Mesenchymal stem cell (in vitro differentiated cells and primary cell): ENCODE measurements around the gene PAX3.

Source experiments
- DNase-seq: peaks from one replicate; pipeline ENCODE4 v3.0.0-alpha.2; 2013
- H2AFZ ChIP-seq: one replicate; pipeline ENCODE4 v1.6.1; 2013; ENCODE audit warnings: low read depth, mild to moderate bottlenecking, control low read depth, inconsistent platforms, low read length, moderate library complexity
- H2AK5ac ChIP-seq: 2 replicates; pipeline ENCODE4 v1.6.1; 2013; ENCODE audit warnings: low read length, moderate library complexity, mild to moderate bottlenecking, inconsistent platforms; ENCODE audit not compliant: severe bottlenecking
- H2BK120ac ChIP-seq: one replicate; pipeline ENCODE4 v1.6.1; 2013; ENCODE audit warnings: low read depth, mild to moderate bottlenecking, inconsistent platforms, low read length, moderate library complexity
- H2BK12ac ChIP-seq, 2 experiments: one replicate each; pipeline ENCODE4 v1.6.1; 2013; ENCODE audit warnings: inconsistent platforms in 2 of 2, low read length in 2 of 2, mild to moderate bottlenecking in 2 of 2, moderate library complexity in 2 of 2, control low read depth in 1 of 2
- H2BK15ac ChIP-seq: one replicate; pipeline ENCODE4 v1.6.1; 2013; ENCODE audit warnings: mild to moderate bottlenecking, low read depth, inconsistent platforms; ENCODE audit not compliant: poor library complexity, severe bottlenecking
- H2BK5ac ChIP-seq: 2 replicates; pipeline ENCODE4 v1.6.1; 2013; ENCODE audit warnings: low read depth, mild to moderate bottlenecking, low read length, control low read depth, inconsistent platforms; ENCODE audit not compliant: poor library complexity, severe bottlenecking
- H3K14ac ChIP-seq, 2 experiments: one replicate each; pipeline ENCODE4 v1.6.1; 2013; ENCODE audit warnings: inconsistent platforms in 2 of 2, low read length in 2 of 2, control low read depth in 1 of 2, mild to moderate bottlenecking in 1 of 2, moderate library complexity in 1 of 2
- H3K18ac ChIP-seq, 2 experiments: one replicate each; pipeline ENCODE4 v1.6.1; 2013; ENCODE audit warnings: inconsistent platforms in 2 of 2, low read length in 2 of 2, control low read depth in 1 of 2, low read depth in 1 of 2, mild to moderate bottlenecking in 1 of 2
- H3K23ac ChIP-seq, 2 experiments: one replicate each; pipeline ENCODE4 v1.6.1; 2013; ENCODE audit warnings: inconsistent platforms in 2 of 2, low read length in 2 of 2, mild to moderate bottlenecking in 2 of 2, moderate library complexity in 2 of 2, control low read depth in 1 of 2
- H3K27ac ChIP-seq: 2 replicates; pipeline ENCODE4 v1.5.1; 2013; ENCODE audit warnings: mild to moderate bottlenecking, moderate library complexity, low read length, control low read depth, inconsistent platforms; ENCODE audit not compliant: poor library complexity, severe bottlenecking
- H3K27me3 ChIP-seq, 2 experiments: 2 replicates each; pipeline versions ENCODE4 v1.6.1 to v1.7.0; 2013; ENCODE audit warnings: low read length in 2 of 2, mild to moderate bottlenecking in 2 of 2, moderate library complexity in 2 of 2, control low read depth in 1 of 2, inconsistent platforms in 1 of 2; ENCODE audit not compliant: control insufficient read depth in 1 of 2, insufficient read depth in 1 of 2
- H3K36me3 ChIP-seq, 2 experiments: 2 replicates each; pipeline versions ENCODE4 v1.6.1 to v1.7.0; 2013; ENCODE audit warnings: low read length in 2 of 2, control low read depth in 1 of 2, inconsistent platforms in 1 of 2, low read depth in 1 of 2, mild to moderate bottlenecking in 1 of 2; ENCODE audit not compliant: insufficient read depth in 2 of 2, control insufficient read depth in 1 of 2
- H3K4ac ChIP-seq, 2 experiments: one replicate each; pipeline ENCODE4 v1.6.1; 2013; ENCODE audit warnings: inconsistent platforms in 2 of 2, low read length in 2 of 2, mild to moderate bottlenecking in 2 of 2, moderate library complexity in 2 of 2, control low read depth in 1 of 2, low read depth in 1 of 2
- H3K4me1 ChIP-seq: 2 replicates; pipeline ENCODE4 v1.6.1; 2013; ENCODE audit warnings: low read depth, low read length, control low read depth; ENCODE audit not compliant: control insufficient read depth, insufficient read depth
- H3K4me2 ChIP-seq: 2 replicates; pipeline ENCODE4 v1.6.1; 2013; ENCODE audit warnings: low read length, mild to moderate bottlenecking, inconsistent platforms; ENCODE audit not compliant: poor library complexity, severe bottlenecking
- H3K4me3 ChIP-seq, 2 experiments: 2 replicates each; pipeline versions ENCODE4 v1.5.1 to v1.7.0; 2013; ENCODE audit warnings: low read length in 2 of 2, mild to moderate bottlenecking in 2 of 2, control low read depth in 1 of 2, low read depth in 1 of 2; ENCODE audit not compliant: insufficient read depth in 1 of 2
- H3K79me1 ChIP-seq: replicated peaks from 2 replicates; pipeline ENCODE4 v1.6.1; 2013; ENCODE audit warnings: mild to moderate bottlenecking, control low read depth, low read length, inconsistent platforms; ENCODE audit not compliant: poor library complexity, severe bottlenecking
- H3K9ac ChIP-seq: 2 replicates; pipeline ENCODE4 v1.7.0; 2013; ENCODE audit warnings: mild to moderate bottlenecking, low read length, moderate library complexity
- H3K9me3 ChIP-seq: 2 replicates; pipeline ENCODE4 v1.7.0; 2013; ENCODE audit warnings: mild to moderate bottlenecking, low read length; ENCODE audit not compliant: control insufficient read depth
- H4K8ac ChIP-seq: one replicate; pipeline ENCODE4 v1.6.1; 2013; ENCODE audit warnings: inconsistent platforms, mild to moderate bottlenecking, low read length, moderate library complexity
- H4K91ac ChIP-seq: one replicate; pipeline ENCODE4 v1.6.1; 2013; ENCODE audit warnings: mild to moderate bottlenecking, low read length, inconsistent platforms
- WGBS: methylation state at CpG from one replicate; pipeline ENCODE4 v1.1.7; 2013; ENCODE audit warnings: mixed read lengths; 5-methylcytosine and 5-hydroxymethylcytosine counted together

PAX3 gene

GRCh38 chr2:222318712-222319585 is 20.2 kb upstream of the PAX3 start:
- no peak overlapping the region for H4K8ac ChIP-seq
- H2AK5ac ChIP-seq: no peak overlapping the region

GRCh38 chr2:222318026-222318711 is 19.4 kb upstream of the PAX3 start:
- H2BK120ac ChIP-seq: no peak overlapping the region
- WGBS: under 1% methylated on average over 40 of the region's 41 CpGs
- H2AFZ ChIP-seq: no peak overlapping the region

More at GRCh38 chr2:222318712-222319585, 20.2 kb upstream of the PAX3 start:
- H3K9me3 ChIP-seq: no peaks in the 10 kb centered on the region
- no peak overlapping the region for H4K91ac ChIP-seq
- H3K23ac ChIP-seq: peak overlapping the region in 1 of 2 experiments; percentile 93
- no peak overlapping the region for H2BK120ac ChIP-seq
- H3K4ac ChIP-seq: no peak overlapping the region
- no peak overlapping the region for H2BK15ac ChIP-seq
- no peaks in the 10 kb centered on the region for H3K36me3 ChIP-seq
- under 1% methylated on average over 54 of the region's 104 CpGs for WGBS
- peak overlapping the region; percentile 53 to 76 for H3K4me3 ChIP-seq
- H3K4me2 ChIP-seq: peak overlapping the region; percentile 94
- H3K18ac ChIP-seq: peak overlapping the region in 1 of 2 experiments; percentile 84
- H3K9ac ChIP-seq: no peak overlapping the region
- DNase-seq: peak; percentile 49
- peak overlapping the region; percentile 51 for H2AFZ ChIP-seq
- H3K4me1 ChIP-seq: peaks cover 24% of the 10 kb centered on the region
- no peak overlapping the region for H3K14ac ChIP-seq
- H3K27me3 ChIP-seq: peaks cover 58 to 73% of the 10 kb centered on the region in 2 experiments
- no peaks in the 10 kb centered on the region for H3K79me1 ChIP-seq
- no peak overlapping the region for H2BK5ac ChIP-seq
- H2BK12ac ChIP-seq: peak overlapping the region in 1 of 2 experiments; percentile 39
- no peak overlapping the region for H3K27ac ChIP-seq

DNA sequence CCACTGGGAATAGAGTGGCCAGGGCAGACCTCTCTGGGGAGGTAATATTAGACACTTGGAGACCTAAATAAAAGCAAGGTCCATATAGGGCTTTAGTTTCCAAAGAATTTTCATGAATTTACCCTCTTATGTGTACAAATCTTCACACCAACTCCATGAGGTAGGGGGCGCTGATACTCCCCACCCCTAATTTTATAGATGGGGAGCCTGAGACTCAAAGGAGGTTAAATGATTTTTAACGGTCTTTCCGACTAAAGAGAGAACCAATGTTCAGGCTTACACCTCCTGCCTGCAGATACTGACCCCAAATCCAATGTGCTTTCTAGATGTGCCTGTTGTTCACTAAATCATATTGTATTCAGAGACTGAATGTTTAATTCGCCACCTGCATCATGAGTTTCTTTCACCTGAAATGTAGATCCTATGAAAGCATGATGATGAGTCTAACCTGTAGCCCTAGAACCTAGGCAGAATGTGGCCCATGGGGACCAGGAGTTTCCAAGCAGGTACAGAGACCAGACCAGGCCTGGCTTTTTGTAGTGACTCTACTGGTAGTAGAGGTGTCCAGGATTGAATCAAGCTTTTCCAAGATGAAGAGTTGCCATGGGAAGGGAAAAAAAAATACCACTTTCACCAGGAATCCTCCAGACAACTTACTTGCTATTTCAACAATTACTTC is 16.8 kb upstream of the PAX3 start:
- no peak overlapping the region for H3K4ac ChIP-seq
- peaks cover 29% of the 10 kb centered on the region for H3K4me1 ChIP-seq
- H3K18ac ChIP-seq: no peak overlapping the region
- H4K8ac ChIP-seq: no peak overlapping the region
- H3K23ac ChIP-seq: no peak overlapping the region
- WGBS: 58% methylated on average over 3 of the region's 4 CpGs
- no peak overlapping the region for H2AK5ac ChIP-seq
- no peak overlapping the region for H2AFZ ChIP-seq
- H4K91ac ChIP-seq: no peak overlapping the region
- no peaks in the 10 kb centered on the region for H3K9me3 ChIP-seq
- no peak overlapping the region for H3K27ac ChIP-seq
- H2BK15ac ChIP-seq: no peak overlapping the region
- no peak overlapping the region for H3K4me2 ChIP-seq
- H2BK12ac ChIP-seq: no peak overlapping the region
- H3K36me3 ChIP-seq: no peaks in the 10 kb centered on the region
- no peak overlapping the region for H3K14ac ChIP-seq
- H2BK120ac ChIP-seq: no peak overlapping the region
- H3K27me3 ChIP-seq: peaks cover 63 to 86% of the 10 kb centered on the region in 2 experiments
- DNase-seq: no peak
- no peak overlapping the region for H3K4me3 ChIP-seq
- H3K9ac ChIP-seq: no peak overlapping the region
- no peaks in the 10 kb centered on the region for H3K79me1 ChIP-seq
- H2BK5ac ChIP-seq: no peak overlapping the region

More at GRCh38 chr2:222318026-222318711, 19.4 kb upstream of the PAX3 start:
- Histone ChIP-seq H3K4ac (no peak overlapping the region), H3K27ac (no peak overlapping the region), H2BK12ac (no peak overlapping the region), H3K27me3 (peaks cover 58 to 80% of the 10 kb centered on the region in 2 experiments), H3K4me1 (peaks cover 24% of the 10 kb centered on the region), H3K4me3 (peak overlapping the region; percentile 53 to 76), H4K8ac (no peak overlapping the region), H3K14ac (no peak overlapping the region), H2BK5ac (no peak overlapping the region), H3K79me1 (no peaks in the 10 kb centered on the region), H3K9ac (no peak overlapping the region), H4K91ac (no peak overlapping the region), H2AK5ac (no peak overlapping the region), H3K36me3 (no peaks in the 10 kb centered on the region), H2BK15ac (no peak overlapping the region), H3K23ac (no peak overlapping the region), H3K9me3 (no peaks in the 10 kb centered on the region), H3K4me2 (peak overlapping the region; percentile 94), H3K18ac (no peak overlapping the region)
- DNase-seq: peak; percentile 74

DNA sequence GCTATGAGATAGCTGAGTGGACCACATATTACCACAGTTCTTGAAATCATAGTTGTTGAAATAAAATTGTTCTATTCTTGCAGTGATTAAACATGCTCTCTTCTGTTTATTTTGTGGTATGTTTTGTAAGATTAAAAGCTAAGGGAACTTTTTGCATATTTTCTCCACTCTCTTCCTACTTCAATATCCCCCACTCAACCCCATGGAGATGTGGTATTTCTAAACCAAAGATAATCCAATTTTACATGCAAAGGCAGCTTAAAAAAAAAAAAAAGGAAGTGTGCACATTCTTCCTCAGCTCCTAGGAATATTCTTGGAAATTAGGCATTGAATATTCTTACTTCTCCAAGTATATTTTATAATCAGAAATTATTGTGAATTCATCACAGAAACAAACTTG is 15.0 kb upstream of the PAX3 start:
- Histone ChIP-seq H3K27me3 (peaks cover 71 to 99% of the 10 kb centered on the region in 2 experiments), H4K8ac (no peak overlapping the region), H3K79me1 (no peaks in the 10 kb centered on the region), H3K14ac (no peak overlapping the region), H3K36me3 (no peaks in the 10 kb centered on the region), H3K4me2 (no peak overlapping the region), H3K23ac (no peak overlapping the region), H2AFZ (no peak overlapping the region), H4K91ac (no peak overlapping the region), H3K27ac (no peak overlapping the region), H3K4me1 (peaks cover 14% of the 10 kb centered on the region), H2BK5ac (no peak overlapping the region), H3K9me3 (no peaks in the 10 kb centered on the region), H2BK15ac (no peak overlapping the region), H3K4me3 (no peak overlapping the region), H2BK12ac (no peak overlapping the region), H2AK5ac (no peak overlapping the region), H3K18ac (no peak overlapping the region), H2BK120ac (no peak overlapping the region), H3K9ac (no peak overlapping the region), H3K4ac (no peak overlapping the region)
- DNase-seq: no peak
